Stimulated activated CD4-positive, alpha-beta T cell treated with anti-CD3 and anti-CD28 coated beads, Interleukin-12 subunit alpha, Interleukin-12 subunit beta, amount 100 ng/mL, for 4 hours (primary cell): ENCODE measurements around the gene ILDR1.

Experiments used
- DNase-seq: peaks from one replicate; pipeline ENCODE4 v3.0.0-alpha.2; 2020

Gene ILDR1

DNA sequence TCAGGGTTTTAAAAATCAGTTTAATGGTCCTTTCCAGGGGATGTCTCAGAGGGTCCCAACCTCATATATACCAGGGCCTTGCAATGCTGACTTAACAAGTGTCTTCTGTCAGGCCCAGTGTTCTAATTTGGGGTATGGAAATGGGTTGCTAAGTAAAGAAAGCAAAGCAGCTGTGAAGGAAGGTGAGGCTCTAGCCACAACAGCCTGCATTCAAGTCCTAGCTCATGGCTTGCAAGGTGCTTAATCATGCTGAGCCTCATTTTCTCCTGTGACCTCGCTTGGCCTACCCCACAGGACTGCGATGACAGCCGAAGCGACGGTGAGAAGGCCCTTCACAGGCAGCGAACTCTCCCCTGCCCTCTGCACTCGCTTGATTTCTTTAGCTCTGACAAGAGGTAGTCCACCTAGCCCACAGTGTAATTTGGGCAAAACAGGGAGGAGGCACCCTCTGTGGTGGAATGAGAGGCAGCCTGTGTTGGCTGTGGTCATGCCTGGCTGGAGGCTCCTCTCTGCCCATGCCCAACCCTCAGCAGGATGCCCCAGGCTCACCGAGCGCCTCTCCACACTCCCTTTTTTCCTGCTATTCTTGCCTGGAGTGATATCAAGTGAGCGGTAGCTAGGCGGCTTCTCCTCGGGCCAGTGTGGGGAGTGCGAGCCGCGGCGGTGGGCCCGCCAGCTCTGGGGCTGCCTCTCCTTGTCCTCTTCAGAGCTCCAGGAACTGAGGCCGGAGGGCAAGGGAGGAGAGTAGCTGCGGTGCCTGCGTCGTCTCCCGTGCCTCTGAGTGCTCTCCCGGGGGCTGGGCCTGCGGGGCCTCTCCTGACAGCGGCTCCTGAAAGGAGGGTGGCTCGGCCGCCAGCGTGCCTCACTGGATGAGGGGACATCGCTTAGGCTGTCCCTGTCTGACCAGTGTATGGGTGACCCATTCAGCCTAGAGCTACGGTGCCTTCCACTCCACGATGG, 29.2 kb downstream of the ILDR1 start:
- DNase-seq = no peak

DNA sequence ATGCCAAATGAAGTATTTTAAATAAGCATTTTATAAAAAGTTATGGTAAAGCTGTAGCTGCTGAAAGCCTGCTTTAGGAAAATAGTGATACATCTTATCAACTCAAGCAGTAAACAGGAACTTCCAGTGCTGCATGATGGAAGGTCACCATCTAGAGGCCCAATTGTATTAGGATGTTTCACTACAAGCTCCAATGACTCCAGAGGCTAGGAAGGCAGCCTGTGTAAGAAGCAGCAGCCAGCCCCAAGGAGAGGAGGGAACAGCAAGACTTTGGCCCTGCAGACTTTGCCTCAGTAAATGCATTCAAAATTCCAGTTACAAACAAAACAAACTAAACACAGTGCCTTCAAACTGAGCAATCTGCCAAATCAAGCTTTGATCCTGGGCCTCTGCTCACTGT, 32.1 kb downstream of the ILDR1 start:
- no peak for DNase-seq

DNA sequence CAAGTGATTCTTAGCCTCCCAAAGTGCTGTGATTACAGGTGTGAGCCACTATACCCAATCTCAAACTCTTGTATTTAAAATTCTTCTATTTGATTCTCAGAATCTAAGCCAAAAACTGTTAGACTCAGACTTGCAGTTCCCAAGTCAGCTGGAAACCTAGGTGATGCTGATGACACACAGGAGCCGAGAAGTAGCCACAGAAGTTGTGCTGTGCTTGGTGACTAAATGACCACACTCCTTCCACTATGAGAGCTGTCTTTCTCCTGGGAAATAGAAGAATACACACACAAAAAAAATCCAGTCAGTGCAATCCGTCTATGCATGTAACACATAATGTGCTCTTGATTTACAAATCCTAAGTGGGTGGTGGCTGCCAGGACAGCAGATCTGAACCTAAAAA, 33.9 kb downstream of the ILDR1 start:
- no peak for DNase-seq

DNA sequence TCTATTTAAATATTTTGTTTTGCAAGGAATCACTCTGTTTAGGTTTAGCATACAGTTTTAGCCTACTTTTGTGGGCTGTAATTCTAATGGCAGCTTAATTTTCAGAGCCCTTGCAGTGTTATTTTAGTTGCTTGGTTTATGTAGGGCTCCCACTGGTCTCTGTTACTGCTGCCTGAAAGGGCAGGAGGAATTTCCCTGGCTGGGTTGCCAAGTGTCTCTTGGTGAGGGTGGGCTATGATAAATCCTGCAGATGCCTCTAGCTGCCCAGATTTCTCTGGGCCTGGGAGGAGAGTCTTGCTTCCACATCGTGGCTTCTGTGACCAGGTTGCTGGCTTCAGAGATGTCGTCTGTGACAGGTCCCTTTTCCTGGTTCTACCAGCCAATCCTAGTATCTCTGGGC, 36.2 kb downstream of the ILDR1 start:
- DNase-seq = no peak

DNA sequence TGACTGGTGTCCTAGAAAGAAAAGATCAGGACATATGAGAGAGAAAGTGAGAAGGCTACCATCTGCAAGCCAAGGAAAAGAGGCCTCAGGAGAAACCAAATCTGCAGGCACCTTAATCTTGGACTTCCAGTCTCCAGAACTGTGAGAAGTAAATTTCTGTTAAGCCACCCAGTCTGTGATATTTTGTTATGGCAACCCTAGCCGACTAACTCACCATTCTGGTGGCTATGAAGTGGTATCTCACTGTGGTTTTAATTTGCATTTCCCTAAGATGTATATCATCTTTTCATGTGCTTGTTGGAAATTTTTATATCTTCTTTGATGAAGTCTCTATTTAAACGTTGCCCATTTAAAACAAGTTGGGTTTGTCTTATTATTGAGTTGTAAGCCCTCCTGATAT, 40.6 kb downstream of the ILDR1 start:
- DNase-seq = no peak

DNA sequence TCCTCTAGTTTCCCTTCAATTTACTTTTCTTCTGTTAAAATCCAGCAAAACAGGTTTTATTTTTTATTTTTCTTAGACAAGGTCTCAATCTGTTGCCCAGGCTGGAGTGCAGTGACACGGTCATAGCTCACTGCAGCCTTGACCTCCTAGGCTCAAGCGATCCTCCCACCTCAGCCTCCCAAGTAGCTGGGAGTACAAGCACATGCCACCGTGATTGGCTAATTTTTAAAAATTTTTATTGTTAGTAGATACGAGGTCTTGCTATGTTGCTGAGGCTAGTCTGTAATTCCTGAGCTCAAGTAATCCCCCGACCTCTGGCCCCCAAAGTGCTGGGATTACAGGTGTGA, 41.6 kb downstream of the ILDR1 start:
- no peak for DNase-seq

DNA sequence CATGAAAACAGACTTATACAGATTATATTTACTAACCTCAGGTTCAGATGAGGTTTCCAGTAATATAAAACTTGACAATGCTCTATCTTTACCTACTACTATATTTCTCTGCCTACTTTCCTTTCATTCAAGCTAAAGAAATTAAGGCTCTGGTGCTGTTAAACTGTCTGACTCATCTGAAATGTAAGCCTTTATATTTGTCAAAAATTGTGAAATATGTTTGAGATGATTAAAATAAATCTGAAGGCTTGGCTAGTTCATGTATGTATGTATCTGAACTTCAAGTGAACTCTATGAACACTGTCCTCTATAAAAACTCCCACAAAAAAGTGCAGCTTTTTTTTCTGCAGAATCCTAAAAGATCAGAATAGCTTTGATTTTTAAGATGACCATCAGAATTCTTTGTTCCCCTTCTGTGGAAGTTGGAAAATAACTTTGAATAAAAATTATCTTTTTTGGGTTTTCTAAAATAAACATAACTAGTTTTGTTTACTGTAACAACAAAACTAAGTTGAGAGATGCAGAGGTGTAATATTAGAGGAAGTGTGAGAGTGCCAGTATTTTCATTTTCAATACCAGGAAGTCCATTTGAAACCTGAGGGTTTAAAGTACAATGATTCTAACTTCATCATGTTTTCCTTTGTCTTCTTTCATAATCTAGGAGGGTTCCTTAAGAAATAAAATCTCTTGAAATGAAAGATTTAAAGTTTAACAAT, 42.2 kb downstream of the ILDR1 start:
- no peak for DNase-seq

DNA sequence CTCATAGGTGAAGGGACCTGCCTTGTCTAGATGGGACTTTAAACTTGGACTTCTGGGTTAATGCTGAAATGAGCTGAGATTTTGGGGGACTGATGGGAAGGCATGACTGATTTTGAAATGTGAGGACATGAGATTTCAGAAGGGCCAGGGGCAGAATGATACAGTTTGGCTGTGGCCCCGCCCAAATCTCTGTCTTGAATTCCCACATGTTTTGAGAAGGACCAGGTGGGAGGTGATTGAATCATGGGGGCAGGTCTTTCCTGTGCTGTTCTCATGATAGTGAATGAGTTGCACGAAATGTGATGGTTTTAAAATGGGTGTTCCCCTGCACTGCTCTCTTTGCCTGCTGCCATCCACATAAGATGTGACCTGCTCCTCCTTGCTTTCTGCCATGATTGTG, 42.8 kb downstream of the ILDR1 start:
- no peak for DNase-seq

DNA sequence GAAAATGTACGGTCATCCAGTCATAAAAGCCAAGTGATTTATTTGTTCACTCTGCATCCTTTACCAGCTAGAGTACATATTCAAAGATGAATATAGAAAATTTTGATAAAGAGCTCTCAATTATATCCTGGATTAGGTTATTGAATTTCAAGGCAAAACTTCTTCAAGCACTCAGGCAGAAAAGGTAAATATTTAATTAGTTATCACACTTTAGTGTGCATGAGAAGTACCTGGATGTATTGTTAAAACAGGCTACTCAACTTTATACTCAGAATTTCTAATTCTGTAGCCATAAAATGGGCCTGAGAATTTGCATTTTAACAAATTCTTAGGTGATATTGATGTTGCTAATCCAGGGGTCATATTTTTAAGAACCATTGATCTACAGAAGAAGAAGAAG, 45.3 kb downstream of the ILDR1 start:
- DNase-seq = no peak

DNA sequence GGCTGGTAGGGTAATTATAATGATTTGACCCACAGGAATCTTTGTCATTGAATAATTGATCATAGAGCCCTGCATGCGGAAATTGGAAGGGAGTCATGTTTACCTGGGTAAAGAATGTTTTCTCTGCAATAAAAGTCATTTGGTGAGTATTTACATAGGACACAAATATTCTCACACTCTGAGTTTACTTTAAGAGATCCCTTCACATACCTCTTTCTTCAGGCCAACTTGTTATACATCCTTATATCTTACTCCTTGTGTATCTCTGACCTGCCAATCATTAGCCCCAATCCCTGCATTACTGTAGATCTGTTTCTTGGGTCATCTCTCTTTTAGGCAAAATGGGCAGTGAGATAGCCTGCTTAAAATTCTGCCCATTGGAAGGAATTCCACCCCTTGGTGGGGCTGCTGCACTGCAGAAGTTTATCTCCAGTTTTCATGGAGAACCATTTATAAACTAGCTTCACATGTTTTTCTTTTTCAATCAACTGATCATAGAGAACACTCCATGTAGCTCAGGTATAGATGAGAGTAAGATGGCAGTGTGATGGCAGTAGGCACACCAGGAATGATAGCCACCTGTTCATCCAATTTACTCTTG, 46.2 kb downstream of the ILDR1 start:
- no peak for DNase-seq

DNA sequence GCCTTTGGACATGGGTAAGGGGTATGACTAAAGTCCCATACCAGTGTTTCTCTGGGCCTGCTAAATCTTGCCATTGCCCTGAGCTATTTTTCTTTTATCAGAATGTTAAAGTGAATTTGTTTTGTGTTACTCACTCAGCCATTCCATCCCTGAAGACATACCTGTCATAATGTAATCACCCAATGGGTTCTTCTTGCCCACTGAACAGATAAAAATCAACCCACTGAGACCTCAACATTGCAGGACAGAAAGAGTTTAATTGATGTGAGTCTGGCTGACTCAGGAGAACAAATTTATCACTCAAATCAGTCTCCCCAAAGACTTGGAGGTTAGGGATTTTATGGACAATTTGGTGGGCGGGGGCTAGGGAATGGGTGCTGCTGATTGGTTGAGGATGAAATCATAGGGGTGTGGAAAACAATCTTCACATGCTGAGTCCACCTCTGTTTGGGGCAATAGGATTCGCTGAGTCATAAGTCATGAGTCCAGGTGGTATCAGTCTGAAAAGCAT, 47.4 kb downstream of the ILDR1 start:
- DNase-seq = no peak

DNA sequence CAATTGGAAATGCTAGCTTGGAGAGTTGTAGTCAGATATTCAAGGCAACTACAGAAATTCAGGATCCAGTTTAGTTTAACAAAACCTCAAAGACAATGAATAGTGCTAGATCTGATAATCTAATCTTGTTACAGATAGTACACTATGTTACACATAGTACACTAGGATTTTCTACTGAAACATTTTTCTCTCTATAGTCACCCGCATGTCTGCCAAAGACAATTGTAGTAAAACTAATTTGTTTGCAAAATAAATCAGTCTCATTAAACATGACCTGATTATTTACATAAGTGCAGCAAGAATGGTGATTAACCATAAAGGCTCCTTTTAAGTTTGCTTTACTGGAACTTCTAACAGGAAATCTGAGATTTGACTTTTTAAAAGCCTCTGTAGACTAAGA, 52.0 kb downstream of the ILDR1 start:
- DNase-seq = no peak

DNA sequence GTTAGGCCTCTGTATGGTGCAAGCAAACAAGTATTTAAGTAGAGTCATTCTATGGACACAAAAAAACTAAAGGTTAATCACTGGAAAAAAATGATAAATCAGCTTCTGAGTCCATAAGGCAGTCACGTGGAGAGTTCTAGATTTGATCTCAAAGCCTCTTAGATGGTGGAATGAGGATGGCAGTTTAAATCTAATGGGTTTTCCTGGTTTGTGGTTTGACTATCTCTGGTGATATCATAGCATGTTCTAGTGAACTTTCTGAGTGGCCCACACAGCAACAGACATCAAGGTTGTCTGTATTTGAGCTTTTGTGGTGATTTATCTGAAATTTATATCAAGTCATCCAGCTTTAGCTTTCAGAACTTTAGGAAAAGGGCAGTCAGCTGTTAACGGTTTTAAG, 52.4 kb downstream of the ILDR1 start:
- no peak for DNase-seq

DNA sequence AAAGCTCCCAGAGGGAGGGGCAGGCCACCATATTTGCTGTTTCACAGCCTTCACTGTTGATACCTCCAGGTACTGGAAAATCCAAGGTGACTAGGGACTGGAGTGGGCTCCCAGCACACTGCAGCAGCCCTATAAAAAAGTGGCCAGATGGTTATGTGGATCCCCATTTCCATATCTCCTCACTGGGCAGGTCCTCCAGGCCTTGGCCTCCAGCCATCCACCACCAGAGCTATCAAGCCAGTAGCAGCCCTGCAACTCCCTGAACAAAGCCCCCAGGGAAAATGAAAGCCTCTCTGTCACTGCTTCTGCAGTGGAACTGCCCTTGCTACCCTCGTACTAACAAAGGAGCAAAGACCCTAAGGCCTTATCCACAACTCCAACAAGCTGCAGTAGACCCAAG, 58.4 kb downstream of the ILDR1 start:
- no peak for DNase-seq

DNA sequence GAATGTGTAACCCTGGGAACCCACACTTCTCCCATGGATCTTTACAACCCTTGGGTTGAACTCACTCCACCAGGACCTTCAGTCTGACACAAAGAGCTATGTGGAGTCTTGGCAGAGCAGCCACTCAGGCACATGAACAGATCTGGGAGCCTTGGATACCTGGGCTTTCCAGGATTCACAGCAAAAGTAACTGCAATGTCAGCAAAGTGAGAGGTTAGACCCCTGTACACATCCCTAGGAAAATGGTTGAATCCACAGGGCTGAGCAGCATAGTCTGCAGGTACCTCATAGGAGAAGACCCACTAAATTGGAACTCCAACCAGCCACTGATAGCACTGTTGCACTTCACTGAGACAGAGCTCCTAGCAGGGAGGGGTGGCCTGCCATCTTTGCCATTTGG, 59.6 kb downstream of the ILDR1 start:
- DNase-seq = no peak

DNA sequence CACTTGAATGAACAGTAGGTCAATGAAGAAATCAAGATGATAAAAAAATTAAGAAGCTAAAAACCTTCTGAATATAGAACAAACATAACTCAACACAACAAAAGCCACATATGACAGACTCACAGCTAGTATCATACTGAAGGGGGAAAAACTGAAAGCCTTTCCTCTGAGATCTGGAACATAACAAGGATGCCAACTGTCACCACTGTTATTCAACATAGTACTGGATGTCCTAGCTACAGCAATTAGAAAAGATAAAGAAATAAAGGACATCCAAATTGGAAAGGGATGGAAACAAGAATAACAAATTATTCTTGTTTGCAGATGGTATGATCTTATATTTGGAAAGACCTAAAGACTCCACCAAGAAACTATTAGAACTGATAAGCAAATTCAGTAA, 60.8 kb downstream of the ILDR1 start:
- no peak for DNase-seq

DNA sequence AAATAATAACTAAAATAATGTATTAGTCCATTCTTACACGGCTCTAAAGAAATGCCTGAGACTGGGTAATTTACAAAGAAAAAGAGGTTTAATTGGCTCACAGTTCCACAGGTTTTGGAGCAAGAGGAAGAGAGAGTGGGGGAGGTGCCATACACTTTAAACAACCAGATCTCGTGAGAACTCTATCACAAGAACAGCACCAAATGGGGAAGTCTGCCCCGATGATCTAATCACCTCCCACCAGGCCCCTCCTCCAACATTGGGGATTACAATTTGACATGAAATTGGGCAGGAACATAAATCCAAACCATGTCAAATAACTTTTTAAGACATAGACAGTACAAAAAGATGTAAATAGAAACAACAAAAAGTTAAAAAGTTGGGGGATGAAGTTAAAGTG, 63.2 kb downstream of the ILDR1 start:
- no peak for DNase-seq

DNA sequence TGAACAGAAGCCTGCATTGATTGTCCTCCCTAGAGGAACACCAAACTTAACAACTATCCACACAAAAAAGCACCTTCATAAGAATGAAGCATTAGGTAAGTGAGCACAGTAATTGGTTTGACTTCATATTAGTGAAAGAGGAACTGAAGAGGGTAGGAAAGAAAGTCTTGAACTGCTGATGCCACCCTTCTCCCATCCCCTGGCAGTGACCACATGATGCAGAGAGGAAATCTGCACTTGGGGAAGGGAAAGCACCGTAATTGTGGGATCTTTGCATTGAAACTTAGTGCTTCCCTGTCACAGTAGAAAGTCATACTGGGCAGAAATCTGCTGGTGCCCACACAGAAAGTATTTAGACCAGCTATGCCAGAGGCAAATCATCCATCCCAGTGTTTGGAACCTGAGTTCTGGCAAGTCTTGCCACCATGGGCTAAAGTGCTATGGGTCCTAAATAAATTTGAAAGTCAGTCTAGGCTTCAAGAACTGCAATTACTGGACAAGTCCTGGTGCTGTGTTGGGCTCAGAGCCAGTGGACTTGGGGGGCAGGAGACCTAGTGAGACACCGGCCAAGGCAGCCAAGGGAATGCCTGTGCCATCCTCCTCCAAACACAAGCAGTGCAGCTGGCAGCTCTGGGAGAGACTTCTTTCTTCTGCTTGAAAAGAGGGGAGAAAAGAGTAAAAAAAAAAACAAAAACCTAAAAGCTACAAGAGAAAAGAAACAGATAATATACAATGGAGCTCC, 64.2 kb downstream of the ILDR1 start:
- DNase-seq = no peak

DNA sequence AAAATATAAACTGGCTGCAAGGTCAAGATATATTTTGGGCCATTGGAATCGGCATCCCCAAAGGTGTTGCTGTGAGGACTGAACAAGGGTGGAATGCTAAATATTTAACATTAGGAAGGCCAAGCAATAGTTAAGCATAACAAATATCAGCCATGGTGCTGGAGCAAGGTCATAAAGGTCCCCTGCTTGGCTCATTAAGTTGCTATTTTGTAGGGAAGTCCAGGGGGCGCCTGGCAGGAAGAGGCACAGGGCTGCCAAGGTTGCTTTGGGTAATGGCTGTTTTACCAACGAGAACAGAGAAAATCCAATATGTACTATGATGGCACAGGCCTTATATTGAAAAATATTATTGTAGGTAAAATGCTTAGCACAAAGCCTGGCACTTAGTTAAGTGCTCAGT, 65.7 kb downstream of the ILDR1 start:
- DNase-seq = no peak

DNA sequence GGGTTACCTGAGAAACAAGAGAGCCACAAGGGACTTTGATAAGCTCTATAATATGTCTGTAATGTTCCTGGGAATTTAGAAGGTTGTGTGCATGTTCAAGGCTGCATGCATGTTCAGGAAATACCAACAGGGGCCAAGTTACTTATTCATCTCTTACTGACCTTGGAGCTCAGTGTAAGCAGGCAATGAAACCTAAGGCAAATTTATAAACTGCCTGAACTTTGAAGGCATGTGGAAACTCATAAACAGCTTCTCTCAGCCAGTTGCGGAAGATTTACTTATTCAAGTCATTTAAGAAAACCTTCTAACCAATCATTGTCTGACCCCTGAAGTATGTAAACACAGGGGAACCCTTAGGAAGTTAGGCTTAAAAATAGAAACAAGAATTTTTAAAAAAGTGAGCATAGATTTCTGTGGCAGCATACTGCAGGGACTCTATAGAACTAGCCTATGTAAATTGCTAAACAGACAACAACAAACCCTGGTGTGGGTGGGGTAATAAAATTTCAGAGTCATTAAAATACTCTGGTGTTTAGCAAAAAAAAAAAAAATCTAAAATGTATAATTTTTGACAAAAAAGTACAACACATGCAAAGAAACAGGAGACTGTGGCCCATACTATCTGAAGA, 70.6 kb downstream of the ILDR1 start:
- no peak for DNase-seq

DNA sequence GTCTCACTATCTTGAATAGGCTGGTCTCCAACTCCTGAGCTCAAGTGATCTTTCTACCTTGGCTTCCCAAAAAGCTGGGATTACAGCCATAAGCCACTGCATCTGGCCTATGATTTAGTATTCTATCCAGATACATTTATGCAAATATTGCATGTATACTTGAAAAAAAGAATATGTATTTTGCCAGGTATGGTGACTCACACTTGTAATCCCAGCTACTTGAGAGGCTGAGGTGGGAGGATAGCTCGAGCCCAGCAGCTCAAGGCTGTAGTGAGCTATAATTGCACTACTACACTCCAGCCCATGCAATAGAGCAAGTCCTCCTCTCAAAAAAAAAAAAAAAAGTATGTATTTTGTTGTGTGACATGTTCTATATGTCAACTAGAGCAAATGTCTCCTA, 73.4 kb downstream of the ILDR1 start:
- no peak for DNase-seq

DNA sequence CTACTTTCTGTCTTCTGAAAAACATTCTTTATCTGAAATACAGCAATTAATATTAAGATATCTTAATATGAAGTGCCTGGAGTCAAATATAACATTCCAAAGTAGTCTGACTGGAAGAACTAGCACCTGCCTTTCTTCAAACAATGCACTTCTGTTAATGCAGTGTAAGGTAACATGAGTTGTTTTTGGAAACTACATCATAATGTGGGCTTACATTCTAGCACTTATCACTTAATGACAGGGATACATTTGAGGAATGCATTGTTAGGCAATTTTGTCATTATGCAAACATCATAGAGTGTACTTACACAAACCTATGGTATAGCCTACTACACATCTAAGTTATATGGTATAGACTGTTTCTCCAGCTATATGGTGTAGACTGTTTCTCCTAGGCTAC, 78.6 kb downstream of the ILDR1 start:
- no peak for DNase-seq
